ENCODE results near the gene LHX4.

Gene LHX4

DNA sequence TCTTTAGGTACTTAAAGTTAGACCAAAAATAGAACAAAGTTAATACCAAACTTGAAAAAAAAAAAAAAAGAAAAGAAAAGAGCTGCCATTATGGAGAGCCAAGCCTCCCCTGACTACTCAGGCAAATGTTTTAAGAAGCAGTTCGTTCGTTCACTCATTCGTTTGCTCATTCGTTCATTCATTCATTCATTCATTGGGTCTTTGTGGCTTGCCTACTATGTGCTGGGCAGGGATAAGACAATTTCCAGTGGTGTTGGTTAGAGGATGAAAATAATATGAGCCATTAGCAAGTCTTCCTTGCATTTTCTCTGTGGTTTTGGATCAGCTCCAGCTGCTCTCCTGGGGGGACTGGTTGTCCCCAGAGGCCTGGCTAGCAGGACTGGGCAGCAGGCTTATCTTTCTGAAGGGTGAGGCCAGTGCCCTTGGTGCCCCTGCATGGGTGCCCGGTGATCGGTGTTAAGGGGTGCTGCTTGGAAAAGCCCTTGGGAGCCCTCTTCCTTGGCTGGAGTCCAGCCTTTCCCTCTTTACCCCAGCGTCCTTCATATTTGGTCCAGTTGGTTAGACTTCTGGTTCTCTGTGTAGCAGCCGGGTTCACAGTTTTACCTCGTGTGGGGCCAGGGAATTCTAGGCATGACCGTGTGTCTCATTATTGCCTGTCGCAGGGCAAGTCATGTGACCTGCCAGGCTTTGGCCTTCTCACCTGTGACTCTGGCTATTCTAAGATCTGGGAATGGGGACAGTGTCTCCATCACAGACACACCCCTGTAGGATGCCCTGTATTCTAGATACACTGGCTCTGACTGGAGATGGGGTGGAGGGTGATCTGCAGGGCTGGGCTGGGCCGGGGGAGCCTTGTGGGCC is 32.8 kb downstream of the LHX4 start:
- in situ Hi-C loops (cut with MboI; ENCODE audit: low pct_unique_long_range_greater_than_20kb, low sequenced_read_pairs), result no loop called here
- DNase-seq, result no peak

- in situ Hi-C loops (cut with MboI; ENCODE audit: low pct_unique_long_range_greater_than_20kb, low sequenced_read_pairs), result no loop called here
- no peak for DNase-seq
These were observed 34.5 kb downstream of the LHX4 start for GRCh38 chr1:180264595-180264994.

GRCh38 chr1:180265201-180265600 is 35.1 kb downstream of the LHX4 start:
- DNase-seq, result no peak
- in situ Hi-C loops (cut with MboI; ENCODE audit: low pct_unique_long_range_greater_than_20kb, low sequenced_read_pairs), result no loop called here

GRCh38 chr1:180265871-180266270 is 35.8 kb downstream of the LHX4 start:
- no peak for DNase-seq
- in situ Hi-C loops (cut with MboI; ENCODE audit: low pct_unique_long_range_greater_than_20kb, low sequenced_read_pairs), result no loop called here

GRCh38 chr1:180266275-180267210 is 36.5 kb downstream of the LHX4 start:
- no peak for DNase-seq
- in situ Hi-C loops (cut with MboI; ENCODE audit: low pct_unique_long_range_greater_than_20kb, low sequenced_read_pairs), result no loop called here

DNA sequence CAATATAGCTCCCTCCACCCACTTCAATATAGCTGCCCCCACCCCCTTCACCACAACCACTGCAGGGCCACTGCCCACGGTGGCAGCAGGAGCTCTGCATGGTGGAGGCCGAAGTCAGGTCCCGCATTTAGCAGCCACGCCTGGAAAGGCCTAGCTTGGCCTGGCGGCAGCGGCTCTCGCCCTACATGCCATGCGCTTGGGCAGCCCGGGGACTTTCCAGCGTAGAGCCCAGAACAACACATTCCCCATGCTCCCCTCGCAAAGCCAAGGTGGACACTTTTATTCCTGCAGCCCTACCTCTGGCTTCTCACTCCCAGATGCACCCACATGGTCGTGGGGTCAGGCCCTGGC is 37.1 kb downstream of the LHX4 start:
- no peak for DNase-seq
- in situ Hi-C loops (cut with MboI; ENCODE audit: low pct_unique_long_range_greater_than_20kb, low sequenced_read_pairs), result no loop called here

GRCh38 chr1:180267761-180268555 is 37.9 kb downstream of the LHX4 start:
- in situ Hi-C loops (cut with MboI; ENCODE audit: low pct_unique_long_range_greater_than_20kb, low sequenced_read_pairs), result no loop called here
- no peak for DNase-seq

- DNase-seq, result no peak
- in situ Hi-C loops (cut with MboI; ENCODE audit: low pct_unique_long_range_greater_than_20kb, low sequenced_read_pairs), result no loop called here
These were observed 38.6 kb downstream of the LHX4 start for GRCh38 chr1:180268556-180269075.

GRCh38 chr1:180269645-180270529 is 39.8 kb downstream of the LHX4 start:
- in situ Hi-C loops (cut with MboI; ENCODE audit: low pct_unique_long_range_greater_than_20kb, low sequenced_read_pairs), result no loop called here
- no peak for DNase-seq

DNA sequence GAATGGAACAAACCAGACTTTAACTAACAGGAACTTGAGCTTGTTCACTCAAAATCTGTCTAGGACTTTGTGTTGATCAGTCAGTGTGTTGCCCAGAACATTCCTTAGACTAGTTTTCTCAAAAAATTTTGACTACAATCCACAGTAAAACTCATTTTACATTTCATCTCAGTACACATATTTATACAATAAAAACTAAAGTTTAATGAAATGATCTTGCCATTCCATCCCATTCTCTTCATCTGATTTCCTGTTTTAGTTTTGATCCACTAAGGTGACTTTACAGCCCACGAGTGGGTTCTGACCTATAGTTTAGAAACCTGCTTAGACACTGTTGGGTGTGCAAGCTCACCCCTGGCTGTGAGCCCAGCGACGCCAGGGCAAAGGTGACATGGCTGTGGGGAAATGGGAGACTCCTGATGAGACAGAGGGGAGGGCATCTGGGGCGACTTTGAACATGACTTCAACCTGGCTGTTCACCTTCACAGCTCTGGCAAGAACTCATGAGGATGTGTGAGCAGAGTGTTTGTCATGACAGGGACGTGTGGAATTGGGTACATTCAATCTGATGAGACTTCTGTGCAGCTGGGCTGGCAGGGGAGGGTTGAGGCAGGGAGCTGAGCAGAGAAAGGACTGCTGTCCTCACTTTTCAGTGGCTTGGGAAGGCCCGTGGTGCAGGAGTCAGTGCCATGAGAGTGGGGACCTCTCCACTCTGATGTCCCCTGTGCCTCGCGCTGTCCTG is 40.6 kb downstream of the LHX4 start:
- in situ Hi-C loops (cut with MboI; ENCODE audit: low pct_unique_long_range_greater_than_20kb, low sequenced_read_pairs), result no loop called here
- no peak for DNase-seq

DNA sequence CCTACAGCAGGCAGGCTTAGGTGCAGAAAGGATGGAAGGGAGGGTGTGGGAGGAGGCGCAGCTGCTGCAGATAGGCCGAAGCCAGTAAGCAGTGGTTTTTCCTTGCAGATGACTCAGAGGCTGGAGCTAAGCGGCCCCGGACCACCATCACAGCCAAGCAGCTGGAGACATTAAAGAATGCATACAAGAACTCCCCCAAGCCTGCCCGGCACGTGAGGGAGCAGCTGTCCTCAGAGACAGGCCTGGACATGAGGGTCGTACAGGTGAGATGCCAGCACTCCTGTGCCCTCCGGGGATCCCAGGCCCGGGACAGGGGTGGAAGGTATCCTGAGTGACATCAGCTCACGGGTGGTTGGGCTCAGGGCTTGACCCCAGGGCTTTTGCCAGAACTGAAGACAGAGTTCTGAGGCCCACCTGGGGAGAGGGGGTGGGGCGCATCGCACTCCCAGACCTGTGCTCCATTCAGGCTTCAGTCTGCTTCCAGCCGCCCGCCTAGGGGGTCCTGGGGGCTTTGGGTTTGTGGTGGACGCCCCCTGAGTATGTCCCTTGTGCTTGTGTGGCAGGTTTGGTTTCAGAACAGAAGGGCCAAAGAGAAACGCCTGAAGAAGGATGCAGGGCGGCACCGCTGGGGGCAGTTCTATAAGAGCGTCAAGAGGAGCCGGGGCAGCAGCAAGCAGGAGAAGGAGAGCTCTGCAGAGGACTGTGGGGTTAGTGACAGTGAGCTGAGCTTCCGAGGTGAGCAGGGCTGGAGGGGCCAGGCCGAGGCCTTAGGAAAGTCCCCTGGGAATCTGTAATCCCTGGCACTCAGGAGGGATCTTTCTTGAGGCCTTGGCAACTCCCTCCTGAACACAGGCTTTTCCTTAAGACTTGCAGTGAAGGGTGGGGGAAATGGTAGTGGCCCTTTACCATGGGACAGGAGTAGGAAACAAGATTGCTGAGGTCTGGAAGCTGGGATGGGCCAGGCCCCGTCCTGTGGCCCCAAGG is 41.5 kb downstream of the LHX4 start:
- no peak for DNase-seq
- in situ Hi-C loops (cut with MboI; ENCODE audit: low pct_unique_long_range_greater_than_20kb, low sequenced_read_pairs), result no loop called here

DNA sequence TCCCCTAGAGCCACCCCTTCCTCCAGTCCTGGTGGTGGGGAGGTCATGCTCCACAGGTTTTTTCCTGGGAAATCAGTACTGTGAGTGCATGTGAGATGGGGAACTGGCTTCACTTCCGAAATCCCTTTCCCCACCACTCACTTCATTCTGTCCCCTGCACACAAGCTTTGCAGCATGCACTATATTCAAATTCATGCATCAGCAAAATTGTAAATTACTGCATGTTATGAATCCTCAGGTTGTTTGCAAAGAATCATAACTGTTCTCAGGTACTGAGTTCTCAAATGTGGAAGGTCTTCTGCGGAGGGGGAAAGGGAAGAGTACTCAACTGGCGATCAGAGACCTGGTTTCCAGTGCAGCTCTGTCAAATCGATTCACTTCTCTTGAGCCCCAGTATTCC is 42.3 kb downstream of the LHX4 start:
- DNase-seq, result no peak
- in situ Hi-C loops (cut with MboI; ENCODE audit: low pct_unique_long_range_greater_than_20kb, low sequenced_read_pairs), result no loop called here

DNA sequence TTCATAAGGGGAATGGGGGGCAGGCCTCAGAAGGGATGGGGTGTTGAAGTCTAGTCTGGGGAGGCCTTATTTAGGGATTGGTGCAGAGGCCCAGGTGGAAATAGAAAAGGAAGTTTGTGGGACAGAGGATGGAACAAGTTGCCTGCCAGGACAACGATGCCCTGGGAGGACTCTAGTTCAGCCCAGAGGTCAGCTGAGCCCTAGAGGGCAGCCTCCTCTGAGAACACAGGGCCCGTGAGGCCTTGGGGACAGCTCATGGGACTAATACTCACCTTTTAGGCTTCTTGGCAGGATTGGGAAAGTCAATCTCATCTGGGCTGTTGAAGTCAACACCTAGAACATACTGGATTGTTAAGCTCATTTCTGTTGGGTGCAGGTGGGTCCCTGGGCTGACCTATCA is 43.0 kb downstream of the LHX4 start:
- no peak for DNase-seq
- in situ Hi-C loops (cut with MboI; ENCODE audit: low pct_unique_long_range_greater_than_20kb, low sequenced_read_pairs), result no loop called here

GRCh38 chr1:180274221-180274620 is 44.2 kb downstream of the LHX4 start:
- in situ Hi-C loops (cut with MboI; ENCODE audit: low pct_unique_long_range_greater_than_20kb, low sequenced_read_pairs), result no loop called here
- no peak for DNase-seq

DNA sequence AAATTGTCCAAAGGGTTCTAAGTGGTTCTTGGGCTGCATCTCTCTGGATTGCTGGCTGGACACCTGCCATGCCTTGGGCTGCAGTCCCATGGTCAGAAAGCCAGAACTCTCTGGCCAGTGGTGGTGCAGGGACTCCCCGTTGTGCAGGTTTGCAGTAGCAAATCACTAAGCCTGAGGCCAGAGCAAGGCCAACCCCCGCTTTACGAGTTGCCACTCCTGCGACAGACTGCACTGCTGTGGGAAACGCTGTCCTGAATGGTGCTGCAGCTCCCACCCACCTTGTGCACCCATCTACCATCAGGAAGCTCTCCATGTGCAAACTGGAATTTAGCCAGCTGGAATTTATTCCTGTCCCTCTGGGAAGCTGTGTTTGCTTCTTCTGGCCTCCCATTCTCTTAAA is 45.7 kb downstream of the LHX4 start:
- DNase-seq, result no peak
- in situ Hi-C loops (cut with MboI; ENCODE audit: low pct_unique_long_range_greater_than_20kb, low sequenced_read_pairs), result no loop called here

DNA sequence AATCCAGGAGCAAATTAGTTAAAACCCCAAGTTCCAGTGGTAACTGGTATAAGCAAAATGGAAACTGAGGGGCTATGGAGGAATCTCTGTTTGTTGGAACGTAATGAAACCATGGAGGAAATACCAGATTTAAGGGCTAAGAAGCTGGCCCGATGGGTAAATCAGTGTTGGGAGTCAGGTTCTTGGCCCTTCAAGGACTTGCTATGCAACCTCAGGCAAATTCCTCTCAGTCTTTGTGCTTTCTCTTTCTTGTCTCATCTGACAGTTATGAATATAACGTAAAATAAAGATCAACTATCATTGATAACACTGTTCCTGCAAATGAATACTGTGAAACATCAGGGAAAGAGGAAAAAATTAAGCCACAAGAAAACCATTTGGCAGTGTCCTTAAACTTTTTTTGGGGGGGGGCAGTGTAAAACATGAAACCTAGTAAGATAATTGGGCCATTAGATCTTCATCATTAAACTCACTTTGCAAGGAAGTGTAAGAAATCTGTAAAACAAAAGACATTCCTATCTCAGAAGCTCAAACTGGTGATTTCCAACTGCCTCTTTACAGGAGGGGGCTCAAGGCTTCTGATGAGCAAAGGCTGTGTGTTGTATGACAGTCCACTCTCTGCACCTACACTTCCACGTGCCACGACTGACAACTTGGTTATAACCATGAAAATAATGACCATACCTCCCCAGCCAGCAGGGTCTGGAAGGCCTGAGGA is 47.6 kb downstream of the LHX4 start:
- DNase-seq, result no peak
- in situ Hi-C loops (cut with MboI; ENCODE audit: low pct_unique_long_range_greater_than_20kb, low sequenced_read_pairs), result no loop called here
